Inflammatory macrophage treated with lipopolysaccharide for 4 hours (primary cell): ENCODE measurements around the gene ADARB2.
"Not testable (repeated sequence)": the region's sequence is repeated elsewhere in the genome, so short reads cannot be mapped to it uniquely, and the experiment has no call there.

Experiments used
- DNase-seq: peaks from one replicate; pipeline ENCODE4 v3.0.0-alpha.2; 2020

ADARB2 gene

GRCh38 chr10:1401071-1401965 lies 336.0 kb downstream of the ADARB2 start:
- DNase-seq: no peak

- DNase-seq: no peak
Measured at GRCh38 chr10:1400101-1401070, 336.9 kb downstream of the ADARB2 start.

GRCh38 chr10:1399431-1400100 lies 337.8 kb downstream of the ADARB2 start:
- no peak for DNase-seq

- DNase-seq: no peak
Measured at GRCh38 chr10:1398626-1399410, 338.5 kb downstream of the ADARB2 start.

GRCh38 chr10:1398116-1398515 lies 339.2 kb downstream of the ADARB2 start:
- DNase-seq: not testable (repeated sequence)

- no peak for DNase-seq
Measured at GRCh38 chr10:1396297-1396635, 341.1 kb downstream of the ADARB2 start.

GRCh38 chr10:1395481-1396296 lies 341.6 kb downstream of the ADARB2 start:
- DNase-seq: no peak

- DNase-seq: no peak
Measured at GRCh38 chr10:1395025-1395480, 342.3 kb downstream of the ADARB2 start.

- DNase-seq: no peak
Measured at GRCh38 chr10:1394155-1394912, 343.0 kb downstream of the ADARB2 start.

- DNase-seq: no peak
Measured at GRCh38 chr10:1393481-1393880, 343.8 kb downstream of the ADARB2 start.

- no peak for DNase-seq
Measured at GRCh38 chr10:1392127-1392526, 345.2 kb downstream of the ADARB2 start.

GRCh38 chr10:1390200-1390599 lies 347.1 kb downstream of the ADARB2 start:
- no peak for DNase-seq

- DNase-seq: no peak
Measured at GRCh38 chr10:1384026-1384425, 353.3 kb downstream of the ADARB2 start.

- DNase-seq: no peak
Measured at GRCh38 chr10:1382711-1383110, 354.6 kb downstream of the ADARB2 start.

GRCh38 chr10:1381339-1381738 lies 356.0 kb downstream of the ADARB2 start:
- DNase-seq: no peak

- DNase-seq: no peak
Measured at GRCh38 chr10:1380088-1380671, 357.1 kb downstream of the ADARB2 start.

- DNase-seq: no peak
Measured at GRCh38 chr10:1379601-1380000, 357.7 kb downstream of the ADARB2 start.

GRCh38 chr10:1378473-1378872 lies 358.9 kb downstream of the ADARB2 start:
- no peak for DNase-seq

GRCh38 chr10:1377740-1378397 lies 359.5 kb downstream of the ADARB2 start:
- no peak for DNase-seq

- no peak for DNase-seq
Measured at GRCh38 chr10:1377231-1377630, 360.1 kb downstream of the ADARB2 start.
